BJ (cell line): ENCODE measurements around the gene PDE8B. TPM values are rescaled to one million over a fixed set of nuclear protein-coding genes. Genes with fewer than 3 reads are reported as not detected.

Source experiments
- CTCF ChIA-PET: fragments of 350-600 bp; formaldehyde crosslinking; extraction: SDS; loops from one replicate; lab custom pipeline; 2021; ENCODE audit warnings: antibody characterized with exemption, inconsistent platforms; lab: Yijun Ruan, JAX
- POLR2A ChIA-PET: fragments of 300-600 bp; sonication (Branson Sonifier 250); formaldehyde crosslinking; extraction: SDS; loops from one replicate; lab custom pipeline; 2021; ENCODE audit warnings: antibody characterized with exemption; lab: Charles Lee
- DNase-seq: peaks from one replicate; pipeline ENCODE4 v3.0.0-alpha.2; 2011; ENCODE audit warnings: low read depth
- H3K27me3 ChIP-seq: 2 replicates; pipeline ENCODE4 v1.6.0; 2011; ENCODE audit warnings: low read length; ENCODE audit not compliant: control insufficient read depth, insufficient read depth
- H3K36me3 ChIP-seq: 2 replicates; pipeline ENCODE4 v1.5.1; 2011; ENCODE audit warnings: low read length; ENCODE audit not compliant: control insufficient read depth, insufficient read depth
- H3K4me3 ChIP-seq: 2 replicates; pipeline ENCODE4 v1.5.1; 2011; ENCODE audit warnings: low read depth, mild to moderate bottlenecking, control low read depth, low read length
- polyA plus RNA-seq: library from polyadenylated mRNA; depleted of rRNA; stranded (reverse); fragments of >200 nt; gene quantifications from 2 replicates; pipeline ENCODE4 v1.2.3, GENCODE V29; 2011
- TF ChIP-seq, protein P1 (sequence below): IDR thresholded peaks from 2 replicates; pipeline ENCODE4 v1.5.1; 2011; ENCODE audit warnings: low read depth, mild to moderate bottlenecking, control low read depth, inconsistent platforms, low read length, moderate library complexity; ENCODE audit not compliant: insufficient read depth

PDE8B gene
- polyA plus RNA-seq, 1 experiment, result 2.2 TPM

DNA sequence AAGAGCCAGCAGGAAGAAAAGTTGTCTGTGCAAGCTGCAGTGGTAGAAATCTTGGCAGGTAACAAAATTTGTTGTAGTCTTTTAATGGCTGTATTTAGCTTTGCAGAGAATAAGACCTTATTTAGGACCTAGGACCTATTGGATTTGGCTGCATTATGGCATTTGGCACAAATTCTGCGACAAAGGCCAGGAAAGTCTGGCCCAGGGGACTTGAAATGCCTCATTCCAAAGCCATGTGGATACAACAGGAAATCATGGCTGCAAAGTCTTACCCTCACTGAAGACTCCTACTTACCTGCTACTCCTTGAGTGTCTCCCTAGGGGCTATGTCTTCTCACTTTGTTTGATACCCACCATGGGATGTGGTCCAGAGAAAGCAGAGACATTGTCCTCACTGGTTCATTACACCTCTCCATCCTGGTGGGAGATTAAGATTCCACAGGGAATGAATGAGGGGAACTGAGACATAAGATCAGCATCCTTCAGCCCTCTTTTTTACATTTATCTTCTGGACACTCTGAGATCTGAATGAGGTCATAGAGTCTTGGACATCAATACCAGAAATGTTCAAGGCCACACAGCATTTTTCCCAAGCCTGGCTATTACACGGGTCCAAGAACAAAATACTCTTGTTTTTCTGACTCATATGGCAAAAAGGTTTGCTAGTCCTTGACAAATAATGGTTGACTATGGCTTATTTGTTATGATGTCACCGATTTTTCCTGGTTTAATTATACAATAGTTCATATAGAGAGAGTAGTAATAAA lies 119.4 kb downstream of the PDE8B start:
- ChIA-PET CTCF (no interaction called here), POLR2A (no interaction called here)
- Histone ChIP-seq H3K4me3 (no peak overlapping the region), H3K27me3 (no peaks in the 10 kb centered on the region; the same call in 1 of the 2 replicates), H3K36me3 (no peaks in the 10 kb centered on the region)
- no peak for DNase-seq
- TF ChIP-seq, protein P1, sequence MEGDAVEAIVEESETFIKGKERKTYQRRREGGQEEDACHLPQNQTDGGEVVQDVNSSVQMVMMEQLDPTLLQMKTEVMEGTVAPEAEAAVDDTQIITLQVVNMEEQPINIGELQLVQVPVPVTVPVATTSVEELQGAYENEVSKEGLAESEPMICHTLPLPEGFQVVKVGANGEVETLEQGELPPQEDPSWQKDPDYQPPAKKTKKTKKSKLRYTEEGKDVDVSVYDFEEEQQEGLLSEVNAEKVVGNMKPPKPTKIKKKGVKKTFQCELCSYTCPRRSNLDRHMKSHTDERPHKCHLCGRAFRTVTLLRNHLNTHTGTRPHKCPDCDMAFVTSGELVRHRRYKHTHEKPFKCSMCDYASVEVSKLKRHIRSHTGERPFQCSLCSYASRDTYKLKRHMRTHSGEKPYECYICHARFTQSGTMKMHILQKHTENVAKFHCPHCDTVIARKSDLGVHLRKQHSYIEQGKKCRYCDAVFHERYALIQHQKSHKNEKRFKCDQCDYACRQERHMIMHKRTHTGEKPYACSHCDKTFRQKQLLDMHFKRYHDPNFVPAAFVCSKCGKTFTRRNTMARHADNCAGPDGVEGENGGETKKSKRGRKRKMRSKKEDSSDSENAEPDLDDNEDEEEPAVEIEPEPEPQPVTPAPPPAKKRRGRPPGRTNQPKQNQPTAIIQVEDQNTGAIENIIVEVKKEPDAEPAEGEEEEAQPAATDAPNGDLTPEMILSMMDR, result no peak

DNA sequence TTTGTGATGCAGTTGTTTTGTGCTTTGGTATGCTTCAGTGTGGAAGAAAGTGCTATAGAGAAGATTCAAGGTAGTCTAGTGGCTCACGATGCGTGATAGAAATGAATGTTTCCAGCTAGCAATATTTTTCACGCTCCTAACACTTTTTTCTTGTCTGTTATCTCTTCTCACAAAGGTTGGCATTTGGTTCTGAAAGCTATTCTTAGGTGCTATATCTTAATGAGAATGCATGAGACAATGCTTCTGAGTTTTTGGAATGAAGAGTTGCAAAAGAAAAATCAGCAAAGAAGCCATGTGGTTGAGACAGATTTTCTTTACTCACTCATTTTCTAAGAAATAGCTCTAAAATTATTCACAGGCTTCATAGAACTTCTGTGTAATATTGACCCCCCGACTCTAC lies 122.6 kb downstream of the PDE8B start:
- CTCF ChIA-PET, result interaction anchor here (0.5 kb wide), 1 partner anchor 190 kb away, joined by 3 read pairs; no protein-coding TSS in a partner anchor
- Histone ChIP-seq H3K27me3 (no peaks in the 10 kb centered on the region; the same call in 1 of the 2 replicates), H3K4me3 (no peak overlapping the region), H3K36me3 (no peaks in the 10 kb centered on the region; the same call in 1 of the 2 replicates)
- DNase-seq, result no peak
- POLR2A ChIA-PET, result no interaction called here
- TF ChIP-seq, protein P1, result no peak

DNA sequence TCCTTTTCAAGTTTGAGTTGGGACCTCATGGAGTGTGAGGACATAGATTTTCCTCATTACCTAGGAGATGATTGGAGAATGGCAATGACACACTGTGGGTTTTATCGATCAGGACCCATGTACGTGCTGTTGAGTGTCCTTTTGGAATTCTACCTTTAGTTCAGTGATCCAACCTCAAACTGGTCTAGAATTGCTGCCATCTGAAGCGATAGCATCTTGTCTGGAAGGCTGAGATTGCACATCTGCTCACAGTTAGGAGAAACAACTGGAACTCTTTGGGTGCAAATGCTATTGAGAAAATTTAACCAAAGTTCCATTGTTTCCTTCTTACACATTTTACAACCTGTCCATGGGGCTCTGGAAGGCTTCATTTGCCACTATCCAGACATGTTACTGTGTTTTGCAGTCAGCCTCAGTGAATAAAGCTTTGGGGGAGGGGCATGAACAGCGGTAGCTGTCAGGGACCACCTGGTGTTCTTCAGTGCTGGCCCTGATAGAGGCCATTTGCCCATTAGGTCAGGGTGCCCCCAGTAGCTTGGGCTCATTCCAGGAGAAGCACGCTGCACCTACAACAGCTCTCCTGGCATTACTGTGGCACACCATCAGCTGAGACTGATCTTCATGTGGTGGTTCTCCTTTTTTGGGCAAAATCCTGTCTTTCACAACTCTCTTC lies 123.1 kb downstream of the PDE8B start:
- no peak for DNase-seq
- ChIA-PET CTCF (interaction anchor here (0.5 to 1.2 kb wide), 2 partner anchors 190 to 198 kb away, joined by 3 read pairs; no protein-coding TSS in a partner anchor), POLR2A (no interaction called here)
- H3K27me3 ChIP-seq, result no peaks in the 10 kb centered on the region; the same call in 1 of the 2 replicates
- H3K36me3 ChIP-seq, result no peaks in the 10 kb centered on the region; the same call in 1 of the 2 replicates
- no peak overlapping the region for H3K4me3 ChIP-seq
- TF ChIP-seq, protein P1, result no peak

DNA sequence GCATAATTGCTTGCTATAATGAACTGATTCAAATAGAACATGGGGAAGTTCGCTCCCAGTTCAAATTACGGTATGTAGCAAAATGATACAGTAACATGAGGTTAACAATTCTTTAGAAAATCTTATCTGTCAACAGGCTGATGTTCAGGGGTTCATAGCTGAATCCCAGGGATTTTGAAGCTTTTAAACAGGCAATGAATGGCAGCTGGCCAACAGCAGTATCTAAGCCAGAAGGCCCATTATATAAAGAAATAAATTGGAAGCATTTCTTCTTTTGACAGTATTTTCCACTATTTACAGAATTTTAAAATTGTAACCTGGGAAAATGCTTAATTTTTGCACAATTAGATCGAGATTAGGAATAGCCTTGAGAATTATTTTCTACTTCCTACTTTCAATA lies 126.8 kb downstream of the PDE8B start:
- ChIA-PET CTCF (interaction anchor here (1.0 to 1.3 kb wide), 2 partner anchors 9 to 16 kb away, joined by 3 read pairs; no protein-coding TSS in a partner anchor), POLR2A (no interaction called here)
- no peak for DNase-seq

More for the DNA sequence above, 126.8 kb downstream of the PDE8B start:
- Histone ChIP-seq H3K27me3 (no peaks in the 10 kb centered on the region; the same call in 1 of the 2 replicates), H3K36me3 (no peaks in the 10 kb centered on the region; the same call in 1 of the 2 replicates), H3K4me3 (no peak overlapping the region)
- TF ChIP-seq, protein P1, result no peak
